SK-N-SH (cell line): ENCODE data around the gene HDAC8. TPM values are rescaled to one million over a fixed set of nuclear protein-coding genes. Genes with fewer than 3 reads are reported as not detected.

Experiments
- CTCF ChIA-PET: fragments of 300-600, 350-600 bp; formaldehyde crosslinking; extraction: SDS; loops from one replicate; lab custom pipeline; 2021; lab: Yijun Ruan, JAX
- POLR2A ChIA-PET: fragments of 350-600 bp; sonication (Branson Sonifier 250); formaldehyde crosslinking; extraction: SDS; loops from one replicate; lab custom pipeline; 2020; ENCODE audit warnings: antibody characterized with exemption, inconsistent platforms; lab: Yijun Ruan, JAX
- DNase-seq: peaks from one replicate; pipeline ENCODE4 v3.0.0; 2012
- H2AFZ ChIP-seq: fragments of 200-600 bp; sonication (generic); 2 replicates; pipeline ENCODE4 v1.8.1; 2016; ENCODE audit warnings: antibody characterized with exemption, mild to moderate bottlenecking, low read depth
- H3F3A ChIP-seq: fragments of 200-600 bp; sonication (generic); replicated peaks from 2 replicates; pipeline ENCODE3; 2016; ENCODE audit warnings: antibody characterized with exemption, mild to moderate bottlenecking; ENCODE audit not compliant: insufficient read depth
- H3K27ac ChIP-seq, 2 experiments: fragments of 200-500 bp in 1 of 2; fragments of 200-600 bp in 1 of 2; sonication (Bioruptor generic) in 1 of 2; sonication (generic), shearing (Covaris generic) in 1 of 2; 2 replicates each; pipeline versions ENCODE4 v1.5.1 to v1.6.1; 2014 to 2016; ENCODE audit warnings: low read depth in 2 of 2, inconsistent platforms in 1 of 2, low read length in 1 of 2, mild to moderate bottlenecking in 1 of 2, mixed read lengths in 1 of 2
- H3K27me3 ChIP-seq: fragments of 200-600 bp; sonication (generic), shearing (Covaris generic); 2 replicates; pipeline ENCODE4 v1.6.1; 2016; ENCODE audit warnings: mixed run types; ENCODE audit not compliant: insufficient read depth
- H3K36me3 ChIP-seq, 2 experiments: fragments of 200-500 bp in 1 of 2; fragments of 200-600 bp in 1 of 2; sonication (Bioruptor generic) in 1 of 2; sonication (generic) in 1 of 2; replicated peaks in 1 of 2; 2 replicates each; pipeline versions ENCODE3 to v1.5.1; 2014 to 2016; ENCODE audit warnings: low read length in 1 of 2, mild to moderate bottlenecking in 1 of 2; ENCODE audit not compliant: insufficient read depth in 2 of 2, control insufficient read depth in 1 of 2
- H3K4me1 ChIP-seq, 2 experiments: fragments of 200-500 bp in 1 of 2; fragments of 200-600 bp in 1 of 2; sonication (Bioruptor generic) in 1 of 2; sonication (generic), shearing (Covaris generic) in 1 of 2; 2 replicates each; pipeline versions ENCODE4 v1.5.1 to v1.6.1; 2014 to 2016; ENCODE audit warnings: low read depth in 1 of 2, low read length in 1 of 2, mixed run types in 1 of 2; ENCODE audit not compliant: insufficient read depth in 2 of 2, control insufficient read depth in 1 of 2
- H3K4me2 ChIP-seq: fragments of 200-600 bp; sonication (generic), shearing (Covaris generic); 2 replicates; pipeline ENCODE4 v1.6.1; 2017; ENCODE audit warnings: mixed run types
- H3K4me3 ChIP-seq, 2 experiments: fragments of 200-500 bp in 1 of 2; fragments of 200-600 bp in 1 of 2; sonication (Bioruptor generic) in 1 of 2; sonication (generic), shearing (Covaris generic) in 1 of 2; 2 replicates each; pipeline versions ENCODE4 v1.5.1 to v1.8.1; 2014 to 2016; ENCODE audit warnings: low read depth in 2 of 2, inconsistent platforms in 1 of 2, low read length in 1 of 2, mild to moderate bottlenecking in 1 of 2, mixed read lengths in 1 of 2, moderate library complexity in 1 of 2
- H3K79me2 ChIP-seq: fragments of 200-600 bp; sonication (generic); 2 replicates; pipeline ENCODE4 v1.8.1; 2017; ENCODE audit warnings: mild to moderate bottlenecking; ENCODE audit not compliant: insufficient read depth
- H3K9ac ChIP-seq: fragments of 200-600 bp; sonication (generic); 2 replicates; pipeline ENCODE4 v1.6.1; 2017; ENCODE audit warnings: mixed run types
- H3K9me2 ChIP-seq: fragments of 200-600 bp; sonication (generic); 2 replicates; pipeline ENCODE4 v1.6.1; 2017; ENCODE audit warnings: mixed run types
- H3K9me3 ChIP-seq: fragments of 200-600 bp; sonication (generic); 2 replicates; pipeline ENCODE4 v1.6.1; 2017; ENCODE audit warnings: mixed run types, mild to moderate bottlenecking, moderate library complexity
- H4K20me1 ChIP-seq: fragments of 200-600 bp; sonication (generic); 2 replicates; pipeline ENCODE4 v1.6.1; 2017; ENCODE audit warnings: mild to moderate bottlenecking, mixed run types; ENCODE audit not compliant: insufficient read depth
- EP300 ChIP-seq, 2 experiments: IDR thresholded peaks; 2 replicates each; pipeline versions ENCODE4 v1.4.0 to v1.6.1; 2012; ENCODE audit warnings: borderline replicate concordance in 1 of 2, low read depth in 1 of 2, low read length in 1 of 2
- EZH2phosphoT487 ChIP-seq: fragments of 200-600 bp; sonication (generic); IDR thresholded peaks from 2 replicates; pipeline ENCODE4 v1.6.1; 2017; ENCODE audit warnings: low read depth, mixed run types, mild to moderate bottlenecking, antibody characterized with exemption, moderate library complexity, borderline replicate concordance
- FOXJ3 ChIP-seq: sonication (generic); formaldehyde crosslinking; IDR thresholded peaks from 2 replicates; pipeline ENCODE4 v1.5.1; 2020; ENCODE audit warnings: mild to moderate bottlenecking, missing genetic modification reagents
- FOXM1 ChIP-seq: IDR thresholded peaks from 2 replicates; pipeline ENCODE4 v1.4.0; 2012; ENCODE audit warnings: low read depth, mild to moderate bottlenecking
- GABPA ChIP-seq: IDR thresholded peaks from 2 replicates; pipeline ENCODE4 v1.4.0; 2012; ENCODE audit warnings: low read depth, mild to moderate bottlenecking
- MEF2A ChIP-seq: IDR thresholded peaks from 2 replicates; pipeline ENCODE4 v1.4.0; 2012; ENCODE audit warnings: low read depth, borderline replicate concordance
- MXI1 ChIP-seq: IDR thresholded peaks from 2 replicates; pipeline ENCODE4 v1.6.1; 2012; ENCODE audit warnings: mild to moderate bottlenecking, low read depth, low read length, improper control_type of control experiment
- RXRA ChIP-seq: IDR thresholded peaks from 2 replicates; pipeline ENCODE4 v1.4.0; 2012; ENCODE audit warnings: low read depth, mild to moderate bottlenecking, borderline replicate concordance
- SIN3A ChIP-seq: IDR thresholded peaks from 2 replicates; pipeline ENCODE4 v1.6.1; 2012; ENCODE audit warnings: low read depth, mild to moderate bottlenecking, low read length, moderate library complexity, borderline replicate concordance
- TEAD4 ChIP-seq: IDR thresholded peaks from 2 replicates; pipeline ENCODE4 v1.4.0; 2012; ENCODE audit warnings: mild to moderate bottlenecking, borderline replicate concordance; ENCODE audit not compliant: insufficient read depth
- YY1 ChIP-seq: IDR thresholded peaks from 2 replicates; pipeline ENCODE4 v1.4.0; 2012; ENCODE audit warnings: low read depth, mild to moderate bottlenecking
- WGBS: methylation state at CpG from one replicate; pipeline ENCODE4 v1.1.6; 2017; ENCODE audit warnings: low lambda C conversion rate; 5-methylcytosine and 5-hydroxymethylcytosine counted together
- polyA plus RNA-seq, 3 experiments: library from polyadenylated mRNA; depleted of rRNA; stranded (reverse); fragments of >200 nt; gene quantifications; 2 replicates each; pipeline ENCODE4 v1.2.3, GENCODE V29; 2012
- TF ChIP-seq, protein P1 (sequence below): fragments of 150-350 bp; IDR thresholded peaks from 2 replicates; pipeline ENCODE4 v1.6.1; 2016; ENCODE audit warnings: mild to moderate bottlenecking, low read depth, low read length
- TF ChIP-seq, protein P2 (sequence below): fragments of 200-600 bp; sonication (generic); IDR thresholded peaks from 2 replicates; pipeline ENCODE4 v1.6.1; 2017; ENCODE audit warnings: antibody characterized with exemption, mild to moderate bottlenecking, moderate library complexity

HDAC8 gene
- polyA plus RNA-seq, 1 of the 3 experiments (the other 2 are of a cell fraction) = 30.6 TPM

DNA sequence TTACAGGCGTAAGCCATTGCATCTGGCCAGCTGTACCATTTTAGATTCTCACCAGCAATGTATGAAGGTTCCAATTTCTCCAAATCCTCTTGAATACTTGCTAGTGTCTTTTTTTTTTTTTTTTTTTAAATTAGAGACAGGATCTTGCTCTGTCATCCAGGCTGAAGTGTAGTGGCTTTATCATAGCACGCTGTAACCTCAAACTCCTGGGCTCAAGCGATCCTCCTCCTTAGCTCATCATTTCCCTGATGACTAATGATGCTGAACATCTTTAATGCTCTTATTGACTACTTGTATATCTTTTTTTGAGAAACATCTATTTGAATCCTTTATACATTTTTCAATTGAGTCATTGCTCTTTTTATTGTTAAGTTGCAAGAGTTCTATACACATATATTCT lies 40.3 kb downstream of the HDAC8 start:
- 73% methylated on average over 3 of the region's 3 CpGs for WGBS
- no peak for TF ChIP-seq EZH2phosphoT487
- TF ChIP-seq EP300 (IDR thresholded peaks at IDR 0.05; ENCODE audit: borderline replicate concordance in 1 of 2, low read depth in 1 of 2, low read length in 1 of 2) = no peak
- TF ChIP-seq MXI1 = no peak
- no peak for TF ChIP-seq MEF2A
- TF ChIP-seq RXRA = no peak
- no peak for TF ChIP-seq FOXM1
- TF ChIP-seq FOXJ3 = no peak
- no peak for TF ChIP-seq TEAD4
- TF ChIP-seq SIN3A = no peak
- no peak for TF ChIP-seq YY1
- TF ChIP-seq, protein P1, sequence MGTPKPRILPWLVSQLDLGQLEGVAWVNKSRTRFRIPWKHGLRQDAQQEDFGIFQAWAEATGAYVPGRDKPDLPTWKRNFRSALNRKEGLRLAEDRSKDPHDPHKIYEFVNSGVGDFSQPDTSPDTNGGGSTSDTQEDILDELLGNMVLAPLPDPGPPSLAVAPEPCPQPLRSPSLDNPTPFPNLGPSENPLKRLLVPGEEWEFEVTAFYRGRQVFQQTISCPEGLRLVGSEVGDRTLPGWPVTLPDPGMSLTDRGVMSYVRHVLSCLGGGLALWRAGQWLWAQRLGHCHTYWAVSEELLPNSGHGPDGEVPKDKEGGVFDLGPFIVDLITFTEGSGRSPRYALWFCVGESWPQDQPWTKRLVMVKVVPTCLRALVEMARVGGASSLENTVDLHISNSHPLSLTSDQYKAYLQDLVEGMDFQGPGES = no peak
- TF ChIP-seq GABPA = no peak
- TF ChIP-seq, protein P2, sequence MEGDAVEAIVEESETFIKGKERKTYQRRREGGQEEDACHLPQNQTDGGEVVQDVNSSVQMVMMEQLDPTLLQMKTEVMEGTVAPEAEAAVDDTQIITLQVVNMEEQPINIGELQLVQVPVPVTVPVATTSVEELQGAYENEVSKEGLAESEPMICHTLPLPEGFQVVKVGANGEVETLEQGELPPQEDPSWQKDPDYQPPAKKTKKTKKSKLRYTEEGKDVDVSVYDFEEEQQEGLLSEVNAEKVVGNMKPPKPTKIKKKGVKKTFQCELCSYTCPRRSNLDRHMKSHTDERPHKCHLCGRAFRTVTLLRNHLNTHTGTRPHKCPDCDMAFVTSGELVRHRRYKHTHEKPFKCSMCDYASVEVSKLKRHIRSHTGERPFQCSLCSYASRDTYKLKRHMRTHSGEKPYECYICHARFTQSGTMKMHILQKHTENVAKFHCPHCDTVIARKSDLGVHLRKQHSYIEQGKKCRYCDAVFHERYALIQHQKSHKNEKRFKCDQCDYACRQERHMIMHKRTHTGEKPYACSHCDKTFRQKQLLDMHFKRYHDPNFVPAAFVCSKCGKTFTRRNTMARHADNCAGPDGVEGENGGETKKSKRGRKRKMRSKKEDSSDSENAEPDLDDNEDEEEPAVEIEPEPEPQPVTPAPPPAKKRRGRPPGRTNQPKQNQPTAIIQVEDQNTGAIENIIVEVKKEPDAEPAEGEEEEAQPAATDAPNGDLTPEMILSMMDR = no peak

More for the DNA sequence above, 40.3 kb downstream of the HDAC8 start:
- H3K9me3 ChIP-seq = no peaks in the 10 kb centered on the region
- no peaks in the 10 kb centered on the region for H3K79me2 ChIP-seq
- H3K9me2 ChIP-seq = no peaks in the 10 kb centered on the region
- no peaks in the 10 kb centered on the region for H3K4me1 ChIP-seq
- ChIA-PET POLR2A (no interaction called here), CTCF (interaction anchor here (1.0 kb wide), 1 partner anchor 36 kb away, joined by 3 read pairs; no protein-coding TSS in a partner anchor)
- no peak overlapping the region for H3K4me3 ChIP-seq
- peaks cover 9 to 14% of the 10 kb centered on the region in 2 experiments for H3K36me3 ChIP-seq
- H3K4me2 ChIP-seq = no peak overlapping the region
- no peak overlapping the region for H2AFZ ChIP-seq
- no peak overlapping the region for H3K27ac ChIP-seq
- DNase-seq = no peak
- H3K27me3 ChIP-seq = no peaks in the 10 kb centered on the region
- H3F3A ChIP-seq = no peaks in the 10 kb centered on the region
- H4K20me1 ChIP-seq = no peaks in the 10 kb centered on the region
- no peak overlapping the region for H3K9ac ChIP-seq
